HG03103 (cell line): ENCODE data around the gene TRIM28.
A peak's percentile ranks its signal among the peaks of the same experiment; 100 is the strongest.
"Not testable (repeated sequence)": the region's sequence is repeated elsewhere in the genome, so short reads cannot be mapped to it uniquely, and the experiment has no call there.

Source experiments
- ATAC-seq: cut with Tn5 transposase; IDR thresholded peaks from one replicate; pipeline ENCODE4 v1.9.1; 2021; ENCODE audit warnings: low read depth; ENCODE audit not compliant: unreplicated experiment

Gene TRIM28

DNA sequence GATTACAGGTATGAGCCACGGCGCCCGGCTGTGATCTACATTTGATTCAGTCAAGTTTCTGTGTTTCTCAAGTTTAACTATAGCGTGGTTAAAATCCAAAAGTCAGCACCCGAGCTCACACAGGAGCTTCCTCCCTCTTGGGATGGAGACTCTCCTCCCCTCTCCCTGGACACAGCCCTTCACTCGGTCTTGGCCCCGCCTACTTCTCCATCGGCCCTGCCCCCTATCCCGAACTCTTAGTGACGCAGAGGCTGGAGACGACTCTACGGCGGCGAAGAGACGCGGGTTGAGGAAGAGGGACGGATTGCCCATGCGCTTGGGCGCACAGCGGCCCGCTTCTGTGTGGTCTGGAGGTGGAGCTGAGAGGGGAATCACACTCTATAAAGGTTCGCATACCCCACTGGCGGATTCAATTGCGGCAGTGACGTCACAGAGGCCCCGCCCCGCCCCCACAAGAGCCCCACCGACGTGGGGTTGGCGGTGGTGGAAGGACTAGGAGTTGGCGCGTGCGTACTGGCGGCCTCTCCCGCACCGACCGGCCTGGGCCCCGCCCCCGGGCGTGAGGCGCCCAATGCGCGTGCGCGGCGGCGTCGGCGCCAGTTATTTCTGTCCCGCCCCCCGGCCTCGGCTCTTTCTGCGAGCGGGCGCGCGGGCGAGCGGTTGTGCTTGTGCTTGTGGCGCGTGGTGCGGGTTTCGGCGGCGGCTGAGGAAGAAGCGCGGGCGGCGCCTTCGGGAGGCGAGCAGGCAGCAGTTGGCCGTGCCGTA, at the start of gene TRIM28:
TSS of gene TRIM28 (plus strand) at position 239 of the 765 bp plus-strand sequence. CDS start 694 bp downstream, outside the sequence.
- peak; percentile 90 for ATAC-seq

- no peak for ATAC-seq
Observed at GRCh38 chr19:58497634-58498170, 46.2 kb upstream of the TRIM28 start.

DNA sequence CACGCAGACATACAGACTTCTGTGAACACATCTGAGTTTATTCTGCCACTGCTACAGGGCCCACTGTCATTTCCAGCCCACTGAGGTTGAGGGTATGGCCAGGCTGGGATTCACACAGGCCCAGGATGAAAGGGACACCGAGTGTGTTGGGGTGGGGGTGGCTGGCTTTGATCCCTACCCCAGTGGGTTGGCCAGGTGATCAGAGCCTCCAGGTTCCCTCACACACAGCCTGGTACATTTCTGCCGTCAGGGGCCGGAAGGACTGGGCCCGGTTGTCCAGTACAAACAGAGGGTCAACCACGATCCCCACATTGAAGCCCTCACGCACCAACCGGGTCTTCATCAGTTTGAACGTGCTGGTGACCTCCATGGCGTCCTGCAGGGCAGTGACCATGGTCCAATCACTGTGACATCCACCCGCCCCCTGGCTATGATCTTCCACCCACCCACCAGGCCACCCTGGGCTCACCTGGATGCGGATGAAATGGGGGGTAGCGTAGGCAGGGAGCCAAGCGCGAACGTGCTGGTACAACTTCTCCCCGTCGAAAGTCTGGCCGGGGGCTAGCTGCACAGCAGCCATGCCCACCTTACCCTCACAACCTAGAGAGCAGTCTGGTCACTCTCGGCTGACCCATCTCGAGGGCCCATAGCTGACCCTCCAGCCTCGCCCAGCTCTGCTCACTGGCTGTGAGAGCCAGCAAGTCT, 45.4 kb upstream of the TRIM28 start:
- no peak for ATAC-seq

GRCh38 chr19:58499021-58499927, 44.6 kb upstream of the TRIM28 start:
- ATAC-seq = peak; percentile 90

- no peak for ATAC-seq
Observed at GRCh38 chr19:58500242-58500641, 43.6 kb upstream of the TRIM28 start.

DNA sequence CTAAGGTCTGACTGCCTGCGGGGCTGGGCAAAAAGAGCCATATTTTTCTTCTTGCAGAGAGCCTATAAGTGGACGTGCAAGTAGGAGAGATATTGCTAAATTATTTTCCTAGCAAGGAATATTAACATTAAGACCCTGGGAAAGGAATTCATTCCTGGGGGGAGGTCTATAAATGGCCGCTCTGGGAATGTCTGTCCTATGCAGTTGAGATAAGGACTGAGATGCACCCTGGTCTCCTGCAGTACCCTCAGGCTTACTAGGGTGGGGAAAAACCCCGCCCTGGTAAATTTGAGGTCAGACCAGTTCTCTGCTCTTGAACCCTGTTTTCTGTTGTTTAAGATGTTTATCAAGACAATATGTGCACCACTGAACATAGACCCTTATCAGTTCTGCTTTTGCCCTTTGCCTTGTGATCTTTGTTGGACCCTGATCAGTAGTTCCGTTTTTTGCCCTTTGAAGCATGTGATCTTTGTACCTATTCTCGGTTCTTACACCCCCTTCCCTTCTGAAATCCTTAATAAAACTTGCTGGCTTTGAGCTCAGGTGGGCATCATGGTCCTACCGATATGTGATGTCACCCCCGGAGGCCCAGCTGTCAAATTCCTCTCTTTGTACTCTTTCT, 36.2 kb upstream of the TRIM28 start:
- not testable (repeated sequence) for ATAC-seq

- no peak for ATAC-seq
Observed at GRCh38 chr19:58509731-58510083, 34.2 kb upstream of the TRIM28 start.

GRCh38 chr19:58510084-58510862, 33.6 kb upstream of the TRIM28 start:
- no peak for ATAC-seq

- ATAC-seq = no peak
Observed at GRCh38 chr19:58511353-58512208, 32.3 kb upstream of the TRIM28 start, which contains the start of gene SLC27A5. TSS of gene SLC27A5 (minus strand) at chr19:58511992. CDS start at chr19:58511955, 37 bp downstream.

GRCh38 chr19:58513213-58513693, 30.6 kb upstream of the TRIM28 start:
- ATAC-seq = no peak

GRCh38 chr19:58513694-58514563, 29.9 kb upstream of the TRIM28 start:
- peak; percentile 63 for ATAC-seq

- ATAC-seq = no peak
Observed at GRCh38 chr19:58514564-58515022, 29.3 kb upstream of the TRIM28 start.

- no peak for ATAC-seq
Observed at GRCh38 chr19:58515259-58515658, 28.6 kb upstream of the TRIM28 start.

- ATAC-seq = no peak
Observed at GRCh38 chr19:58516246-58516836, 27.5 kb upstream of the TRIM28 start.

DNA sequence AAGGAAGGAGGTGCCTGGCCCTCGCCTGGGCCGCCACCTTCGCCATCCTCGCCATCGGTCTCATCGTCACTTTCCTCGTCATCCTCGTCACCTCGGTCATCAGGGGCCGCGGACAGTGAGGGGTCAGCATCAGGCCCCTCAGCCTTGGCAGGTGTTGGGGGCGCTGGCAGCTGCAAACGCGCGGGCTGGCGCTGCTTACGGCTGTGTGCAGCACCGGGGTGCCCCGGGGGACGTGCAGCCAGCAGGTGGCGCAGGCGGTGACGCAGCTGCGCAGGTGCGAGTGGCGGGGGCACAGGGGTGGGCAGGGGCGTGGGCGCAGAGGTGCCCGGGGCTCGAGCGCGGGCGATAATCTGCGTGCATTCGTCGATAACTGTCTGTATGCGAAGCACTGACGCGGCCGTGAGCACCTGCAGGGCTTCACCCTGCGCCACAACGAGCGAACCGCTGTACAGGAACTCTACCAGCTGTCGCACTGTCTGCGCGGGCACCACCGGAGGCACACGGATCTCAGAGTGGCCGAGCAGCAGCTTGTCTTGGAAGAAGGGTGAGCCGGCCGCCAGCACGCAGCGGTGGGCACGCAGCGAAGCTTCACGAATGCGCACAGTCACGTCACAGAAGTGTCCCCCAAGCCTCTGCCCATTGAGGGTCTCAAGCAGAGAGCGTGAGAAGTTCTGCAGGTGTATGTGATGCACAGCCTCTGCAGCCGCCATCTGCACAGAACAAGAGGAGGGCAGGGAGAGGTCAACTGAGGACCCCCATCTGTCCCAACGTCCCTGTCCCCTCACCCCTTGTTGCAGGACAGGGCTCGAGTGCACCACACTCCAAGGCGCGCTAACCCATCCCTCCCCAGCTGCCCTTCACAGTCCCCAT, 26.7 kb upstream of the TRIM28 start:
- ATAC-seq = no peak
